ENCODE data around the gene NBPF4.
"Not testable (repeated sequence)": the region's sequence is repeated elsewhere in the genome, so short reads cannot be mapped to it uniquely, and the experiment has no call there.

Gene NBPF4

GRCh38 chr1:108209456-108210108 lies 34.3 kb downstream of the NBPF4 start:
- no peak for DNase-seq

GRCh38 chr1:108208724-108209446 lies 35.0 kb downstream of the NBPF4 start:
- no peak for DNase-seq

GRCh38 chr1:108203582-108203981 lies 40.3 kb downstream of the NBPF4 start:
- DNase-seq = not testable (repeated sequence)

GRCh38 chr1:108201687-108202086 lies 42.2 kb downstream of the NBPF4 start:
- no peak for DNase-seq

GRCh38 chr1:108200687-108201051 lies 43.2 kb downstream of the NBPF4 start:
- peak; percentile 61 for DNase-seq

GRCh38 chr1:108199781-108200686 lies 43.8 kb downstream of the NBPF4 start, which contains the start of gene SLC25A24:
Gene SLC25A24, minus strand, starts transcription at chr1:108200343. Its CDS starts 205 bp downstream, at chr1:108200138.
- peak; percentile 82 for DNase-seq

- no peak for DNase-seq
Observed at GRCh38 chr1:108199201-108199691, 44.6 kb downstream of the NBPF4 start.

GRCh38 chr1:108194051-108194450 lies 49.8 kb downstream of the NBPF4 start:
- DNase-seq = no peak

- no peak for DNase-seq
Observed at GRCh38 chr1:108193333-108193732, 50.5 kb downstream of the NBPF4 start.

GRCh38 chr1:108192581-108192980 lies 51.3 kb downstream of the NBPF4 start:
- no peak for DNase-seq

GRCh38 chr1:108190686-108191416 lies 53.0 kb downstream of the NBPF4 start:
- no peak for DNase-seq

- no peak for DNase-seq
Observed at GRCh38 chr1:108190001-108190634, 53.8 kb downstream of the NBPF4 start.

- DNase-seq = peak; percentile 26
Observed at GRCh38 chr1:108188801-108189200, 55.1 kb downstream of the NBPF4 start.

- no peak for DNase-seq
Observed at GRCh38 chr1:108182959-108183700, 60.7 kb downstream of the NBPF4 start.

- DNase-seq = no peak
Observed at GRCh38 chr1:108179018-108179417, 64.9 kb downstream of the NBPF4 start.

Measured in activated CD4-positive, alpha-beta T cell treated with anti-CD3 and anti-CD28 coated beads, Interleukin-2, Interleukin-6, amounts not matched to agents 100 ng/mL and 50 ng/mL, durations not matched to agents 16 hours and 8 hours (primary cell).